DMS 273 (cell line): ENCODE measurements around the gene PCGF3.
"Not testable (repeated sequence)": the region's sequence is repeated elsewhere in the genome, so short reads cannot be mapped to it uniquely, and the experiment has no call there.

Experiments used
- DNase-seq: peaks from one replicate; lab custom pipeline; 2025; ENCODE audit not compliant: unreplicated experiment; lab: John Stamatoyannopoulos, UW

PCGF3 gene

DNA sequence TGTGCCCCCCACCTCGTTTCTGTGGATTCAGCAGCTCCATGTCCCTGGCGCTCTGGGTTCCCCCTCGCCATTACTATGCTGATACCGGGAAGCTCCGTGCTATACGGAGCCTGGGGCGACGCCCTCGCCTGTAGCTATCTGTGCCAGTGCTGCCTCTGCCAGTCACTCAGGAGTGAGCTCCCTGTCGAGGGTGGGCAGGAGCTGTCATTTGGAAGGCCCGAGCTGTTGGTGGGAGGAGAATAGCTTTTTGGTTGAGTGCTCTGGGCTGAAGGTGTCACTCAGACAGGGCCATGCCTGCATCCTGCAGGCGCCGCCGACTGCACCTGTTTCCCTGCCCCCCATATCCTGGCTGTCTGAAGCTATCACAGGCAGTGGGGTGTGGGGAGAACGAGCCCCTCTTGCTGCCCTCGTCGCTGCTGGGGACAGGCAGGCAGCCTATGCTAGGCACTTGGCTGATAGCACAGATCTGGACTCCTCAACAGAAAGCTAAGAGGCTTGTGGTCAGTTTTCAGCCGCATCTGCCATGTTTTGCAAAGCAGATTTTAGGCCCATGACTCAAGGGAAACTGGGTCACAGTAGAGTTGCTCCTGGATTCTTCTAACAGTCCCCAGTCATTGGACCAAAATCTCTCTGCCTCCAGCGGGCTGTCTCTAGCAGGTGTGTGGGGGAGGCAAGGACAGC is 88.4 kb downstream of the PCGF3 start:
- no peak for DNase-seq

DNA sequence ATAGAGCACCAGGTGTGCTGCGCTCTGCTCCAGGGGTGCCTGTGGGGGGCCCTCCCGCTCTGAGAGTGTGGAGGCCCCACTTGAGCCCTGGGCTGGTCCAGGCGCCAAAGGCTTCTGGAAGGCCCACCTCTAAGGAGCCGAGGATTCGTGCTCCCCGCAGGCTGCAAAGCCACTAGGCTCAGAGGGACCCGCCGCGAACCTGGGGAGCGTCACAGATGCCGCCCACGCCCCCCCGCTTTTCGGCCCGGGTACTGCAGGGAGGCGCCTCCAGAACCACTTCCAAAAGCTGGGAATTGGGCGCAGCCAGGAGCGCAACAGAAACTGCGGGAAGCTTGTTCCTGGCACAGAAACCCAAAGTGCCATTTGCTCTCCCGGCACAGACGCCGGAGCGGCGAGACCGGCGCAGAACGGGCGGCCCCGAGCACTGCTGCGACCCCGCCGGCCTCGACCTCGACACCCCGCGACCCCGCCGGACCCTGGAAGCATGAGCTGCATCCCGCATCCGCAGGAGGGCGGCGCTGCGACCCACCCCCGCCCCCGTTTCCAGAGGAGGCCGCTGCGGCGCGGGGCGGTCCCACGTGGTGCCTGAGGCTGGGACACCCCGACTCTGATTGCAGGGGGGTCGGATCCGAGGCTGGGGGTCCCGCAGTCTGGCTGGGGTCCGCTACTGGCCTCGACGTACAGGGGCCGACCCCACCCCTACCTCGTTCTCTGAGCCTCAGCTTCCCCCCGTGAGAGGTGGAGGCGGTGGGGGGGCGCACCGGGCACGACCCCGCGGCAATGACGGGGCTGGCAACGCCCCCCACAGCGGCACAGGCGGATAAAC is 89.5 kb downstream of the PCGF3 start:
- DNase-seq = peak; percentile 50

DNA sequence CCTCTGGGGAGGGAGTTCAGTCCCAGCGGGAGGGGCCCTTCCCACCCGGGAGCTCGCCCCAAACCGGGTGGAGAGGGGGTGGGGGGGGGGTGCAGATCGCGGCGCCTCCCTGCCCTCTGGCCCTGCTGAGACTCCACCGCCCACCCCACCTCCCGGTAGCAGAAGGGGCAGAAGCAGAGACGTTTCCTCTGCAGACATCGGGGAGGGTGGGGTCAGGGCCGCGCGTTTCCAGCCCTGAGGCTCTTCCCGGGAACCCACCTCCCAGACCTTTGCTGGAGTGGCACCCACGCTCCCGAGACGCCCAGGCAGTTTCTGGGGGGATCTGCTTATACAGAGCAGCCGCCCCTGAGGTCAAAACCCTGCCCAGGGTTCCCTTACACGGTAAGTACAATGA is 90.1 kb downstream of the PCGF3 start:
- DNase-seq = no peak

DNA sequence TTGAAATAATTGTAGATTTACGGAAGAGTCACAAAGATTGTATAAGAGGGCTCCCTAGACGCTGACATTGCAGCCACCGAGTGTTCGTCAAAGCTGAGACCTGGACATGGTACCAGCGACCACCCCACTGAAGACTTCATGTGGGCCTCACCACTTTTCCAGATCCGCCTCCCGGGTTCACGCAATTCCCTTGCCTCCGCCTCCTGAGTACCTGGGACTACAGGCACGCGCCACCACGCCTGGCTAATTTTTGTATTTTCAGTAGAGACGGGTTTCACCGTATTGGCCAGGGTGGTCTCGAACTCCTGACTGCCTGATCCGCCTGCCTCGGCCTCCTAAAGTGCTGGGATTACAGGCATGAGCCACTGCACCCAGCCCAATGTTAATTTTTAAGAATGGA is 90.6 kb downstream of the PCGF3 start:
- DNase-seq = no peak

DNA sequence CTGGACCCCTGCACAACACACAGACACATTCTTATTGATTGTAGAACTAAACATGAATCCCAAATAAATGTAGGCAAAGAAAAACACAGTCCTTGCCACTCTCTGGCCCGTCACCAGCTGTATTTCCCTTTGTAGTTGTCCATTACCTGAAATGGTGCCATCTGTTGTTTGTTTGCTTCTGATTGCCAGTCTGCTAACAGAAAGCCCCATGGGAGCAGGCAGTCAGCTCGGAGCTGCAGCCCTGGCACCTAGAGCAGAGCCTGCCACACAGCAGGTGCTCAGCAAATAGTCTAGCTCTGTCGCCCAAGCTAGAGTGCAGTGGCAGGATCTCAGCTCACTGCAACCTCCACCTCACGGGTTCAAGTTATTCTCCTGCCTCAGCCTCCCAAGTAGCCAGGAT is 91.4 kb downstream of the PCGF3 start:
- DNase-seq = peak; percentile 83

DNA sequence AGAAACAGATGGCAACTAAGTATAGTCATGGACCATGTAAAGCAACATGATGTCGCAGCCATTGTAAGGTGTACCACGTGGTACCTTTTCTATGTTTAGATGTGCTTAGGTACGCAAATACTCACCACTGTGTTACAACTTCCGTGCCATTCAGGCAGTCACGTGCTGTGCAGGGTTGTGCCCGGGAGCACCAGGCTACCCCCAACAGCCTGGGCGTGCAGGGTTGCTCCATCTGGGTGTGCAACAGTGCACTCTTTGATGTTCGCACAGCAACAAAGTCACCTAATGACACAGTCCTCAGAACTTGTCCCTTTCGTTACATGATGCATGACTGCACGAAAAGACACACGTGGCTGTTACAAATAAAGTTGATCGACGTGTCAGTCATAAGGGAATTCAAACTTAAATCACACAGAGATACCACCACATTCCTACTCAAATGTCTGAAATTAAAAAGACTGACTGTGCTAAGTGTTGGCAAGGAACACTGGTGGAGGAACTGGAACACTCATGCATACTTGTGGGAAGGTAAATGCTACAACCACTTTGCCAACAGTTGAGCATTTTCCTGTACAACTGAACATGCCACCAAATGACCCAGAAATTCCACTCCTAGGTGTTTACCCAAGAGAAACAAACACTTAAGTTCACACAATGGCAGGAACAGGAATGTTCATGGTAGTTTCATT is 95.9 kb downstream of the PCGF3 start:
- DNase-seq = no peak

DNA sequence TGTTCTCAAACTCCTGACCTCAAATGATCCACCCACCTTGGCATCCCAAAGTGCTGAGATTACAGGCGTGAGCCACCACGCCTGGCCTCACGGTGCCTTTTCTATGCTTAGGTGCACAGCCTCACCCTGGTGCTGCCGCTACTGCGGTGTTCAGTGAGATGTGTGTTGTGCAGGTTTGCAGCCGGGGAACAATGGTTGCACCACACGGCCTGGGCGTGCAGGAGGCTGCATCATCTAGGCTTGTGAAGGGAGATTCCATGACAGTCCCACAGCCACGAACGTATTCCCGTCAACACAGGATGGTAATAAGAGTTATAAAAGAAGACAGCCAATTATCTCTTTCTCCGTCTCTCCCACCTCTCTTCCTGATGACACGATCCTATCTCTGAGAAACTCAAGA is 98.3 kb downstream of the PCGF3 start:
- DNase-seq = no peak

DNA sequence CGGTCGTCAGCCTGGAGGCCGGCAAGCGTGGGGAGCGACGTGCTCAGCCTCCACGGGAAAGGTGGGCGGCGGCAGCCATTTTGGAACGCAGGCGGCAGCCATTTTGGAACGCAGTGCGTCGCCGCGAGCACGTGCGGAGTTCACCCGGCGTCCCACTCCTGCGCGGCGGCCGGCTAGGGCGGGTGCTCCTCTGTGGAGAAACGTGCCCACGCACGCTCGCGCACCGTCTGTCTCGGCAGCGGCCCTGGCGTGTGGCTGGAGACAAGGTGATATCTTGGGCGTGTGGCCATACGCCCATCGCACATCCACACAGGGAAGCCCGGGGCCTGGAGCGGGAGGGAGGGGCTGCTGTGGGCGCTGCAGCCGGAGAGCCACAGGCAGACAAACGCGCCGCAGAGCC is 99.2 kb downstream of the PCGF3 start:
- no peak for DNase-seq

DNA sequence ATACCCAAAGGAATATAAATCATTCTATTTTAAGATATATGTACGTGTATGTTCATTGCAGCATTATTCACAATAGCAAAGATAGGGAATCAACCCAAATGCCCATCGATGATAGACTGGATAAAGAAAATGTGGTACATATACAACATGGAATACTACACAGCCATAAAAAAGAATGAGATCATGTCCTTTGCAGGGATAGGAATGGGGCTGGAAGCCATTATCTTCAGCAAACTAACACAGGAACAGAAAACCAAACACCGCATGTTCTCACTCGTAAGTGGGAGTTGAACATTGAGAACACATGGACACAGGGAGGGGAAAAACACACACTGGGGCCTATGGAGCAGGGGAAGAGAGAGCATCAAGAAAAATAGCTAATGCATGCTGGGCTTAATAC is 101.3 kb downstream of the PCGF3 start:
- DNase-seq = not testable (repeated sequence)

DNA sequence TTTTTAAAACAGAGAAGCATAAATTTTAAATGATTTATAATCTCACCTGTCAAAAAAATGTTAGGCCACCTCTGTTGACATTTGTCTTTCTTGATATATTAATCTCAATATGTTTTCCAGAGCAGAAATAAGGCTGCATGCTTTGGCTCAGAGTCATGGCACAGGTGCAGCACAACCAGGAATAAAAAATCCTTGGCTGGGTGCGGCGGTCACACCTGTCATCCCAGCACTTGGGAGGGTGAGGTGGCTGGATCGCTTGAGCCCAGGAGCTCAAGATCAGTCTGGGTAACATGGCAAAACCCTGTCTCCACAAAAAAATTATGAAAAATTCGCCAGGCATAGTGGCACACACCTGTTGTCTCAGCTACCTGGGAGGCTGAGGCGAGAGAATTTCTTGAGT is 102.2 kb downstream of the PCGF3 start:
- DNase-seq = no peak

DNA sequence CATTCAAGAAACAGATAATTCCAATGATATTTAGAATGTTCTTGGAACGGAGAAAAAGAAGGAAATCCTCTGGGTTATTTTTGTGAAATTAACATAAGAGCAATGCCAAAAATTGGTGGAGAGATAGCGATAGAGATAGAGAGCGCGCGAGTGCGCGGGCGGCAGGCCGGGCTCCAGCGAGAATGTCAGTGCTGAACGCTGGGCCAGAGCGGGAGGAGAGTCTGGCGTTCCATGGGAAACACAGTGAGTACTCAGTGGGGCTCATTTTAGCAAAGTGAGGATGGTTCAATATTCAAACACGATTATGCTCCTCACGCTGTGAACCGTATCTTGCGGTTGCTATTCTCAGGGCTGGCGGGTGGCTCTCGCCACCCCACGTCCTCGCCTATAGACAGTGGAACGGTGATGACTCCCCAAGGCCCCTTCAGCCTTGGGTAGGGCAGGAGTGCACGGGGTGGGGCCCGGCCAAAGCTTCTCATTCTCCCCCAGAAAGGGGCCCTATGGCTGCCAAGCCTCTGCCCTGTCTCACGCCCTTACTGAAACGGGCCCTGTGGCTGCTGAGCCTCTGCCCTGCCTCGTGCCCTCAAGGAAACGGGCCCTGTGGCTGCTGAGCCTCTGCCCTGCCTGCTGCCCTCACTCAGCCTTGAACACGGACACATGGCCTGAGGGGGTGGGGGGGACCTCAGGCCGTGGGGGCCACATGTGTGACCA is 103.4 kb downstream of the PCGF3 start:
- no peak for DNase-seq

DNA sequence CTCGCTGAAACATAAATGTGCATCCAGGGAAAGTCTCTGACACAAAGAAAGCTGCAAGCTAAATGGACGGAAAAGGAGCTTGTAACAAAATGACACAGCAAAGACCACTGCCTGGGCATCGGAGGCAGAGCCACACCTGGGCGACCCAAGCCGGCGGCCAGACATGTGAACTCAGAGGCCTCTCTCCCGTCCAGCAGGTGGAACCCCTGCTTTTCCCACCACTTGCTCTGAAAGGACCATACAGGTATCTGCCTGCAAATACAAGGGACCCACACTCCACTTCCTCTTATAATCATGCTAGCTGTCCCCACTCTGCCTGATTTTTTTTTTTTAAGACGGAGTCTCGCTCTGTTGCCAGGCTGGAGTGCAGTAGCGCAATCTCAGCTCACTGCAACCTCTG is 108.3 kb downstream of the PCGF3 start:
- DNase-seq = no peak

DNA sequence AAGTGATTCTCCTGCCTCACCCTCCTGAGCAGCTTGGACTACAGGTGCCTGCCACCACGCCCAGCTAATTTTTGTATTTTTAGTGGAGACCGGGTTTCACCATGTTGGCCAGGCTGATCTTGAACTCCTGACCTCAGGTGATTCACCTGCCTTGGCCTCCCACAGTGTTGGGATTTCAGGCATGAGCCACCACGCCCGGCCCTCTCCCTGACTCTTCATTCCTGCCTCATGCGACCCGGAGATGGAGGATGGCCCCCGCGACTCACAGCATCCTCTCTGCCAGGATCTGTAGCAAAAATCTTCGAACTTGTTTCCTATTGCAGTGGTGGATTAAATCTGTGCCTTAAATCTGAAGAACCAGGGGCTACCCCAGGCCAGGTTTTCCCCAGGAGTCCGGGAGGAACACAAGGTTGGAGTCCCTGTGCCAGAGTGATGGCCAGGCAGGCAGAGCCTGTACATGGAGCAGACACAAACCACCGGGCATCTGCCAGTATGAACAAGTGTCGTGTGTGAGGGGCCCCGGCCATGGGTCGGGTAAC is 108.7 kb downstream of the PCGF3 start:
- DNase-seq = no peak

DNA sequence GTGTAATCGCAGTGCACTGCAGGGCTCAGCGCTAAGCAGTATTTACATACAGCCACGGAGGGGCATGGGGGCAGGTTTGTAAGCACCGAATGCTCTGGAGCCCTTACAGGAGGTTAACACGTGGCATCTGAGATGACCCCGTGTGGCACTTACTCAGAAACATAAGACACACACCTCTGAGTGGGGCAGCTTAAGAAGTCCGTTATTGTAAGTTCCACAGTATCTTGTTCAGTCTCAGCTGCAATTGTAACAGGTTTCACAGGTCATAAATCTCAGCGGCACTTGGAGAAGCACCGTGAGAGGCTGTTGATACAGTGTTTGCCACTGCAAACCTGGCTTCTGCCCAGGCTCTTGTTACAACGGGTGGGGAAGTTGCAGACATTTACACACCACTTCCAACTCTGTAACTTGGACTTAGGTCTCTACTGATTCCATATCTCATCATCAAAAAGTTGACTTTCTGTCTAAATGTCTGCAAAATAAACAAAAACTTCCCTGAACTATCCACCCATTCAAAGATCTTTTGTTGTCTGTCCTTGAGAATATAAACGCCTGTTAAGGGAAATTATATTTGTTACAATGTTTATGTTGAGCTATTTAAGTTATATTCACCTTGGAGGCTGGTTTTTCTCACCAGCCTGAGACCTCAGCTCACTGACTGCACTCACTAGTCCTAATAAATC is 110.0 kb downstream of the PCGF3 start:
- peak; percentile 40 for DNase-seq

DNA sequence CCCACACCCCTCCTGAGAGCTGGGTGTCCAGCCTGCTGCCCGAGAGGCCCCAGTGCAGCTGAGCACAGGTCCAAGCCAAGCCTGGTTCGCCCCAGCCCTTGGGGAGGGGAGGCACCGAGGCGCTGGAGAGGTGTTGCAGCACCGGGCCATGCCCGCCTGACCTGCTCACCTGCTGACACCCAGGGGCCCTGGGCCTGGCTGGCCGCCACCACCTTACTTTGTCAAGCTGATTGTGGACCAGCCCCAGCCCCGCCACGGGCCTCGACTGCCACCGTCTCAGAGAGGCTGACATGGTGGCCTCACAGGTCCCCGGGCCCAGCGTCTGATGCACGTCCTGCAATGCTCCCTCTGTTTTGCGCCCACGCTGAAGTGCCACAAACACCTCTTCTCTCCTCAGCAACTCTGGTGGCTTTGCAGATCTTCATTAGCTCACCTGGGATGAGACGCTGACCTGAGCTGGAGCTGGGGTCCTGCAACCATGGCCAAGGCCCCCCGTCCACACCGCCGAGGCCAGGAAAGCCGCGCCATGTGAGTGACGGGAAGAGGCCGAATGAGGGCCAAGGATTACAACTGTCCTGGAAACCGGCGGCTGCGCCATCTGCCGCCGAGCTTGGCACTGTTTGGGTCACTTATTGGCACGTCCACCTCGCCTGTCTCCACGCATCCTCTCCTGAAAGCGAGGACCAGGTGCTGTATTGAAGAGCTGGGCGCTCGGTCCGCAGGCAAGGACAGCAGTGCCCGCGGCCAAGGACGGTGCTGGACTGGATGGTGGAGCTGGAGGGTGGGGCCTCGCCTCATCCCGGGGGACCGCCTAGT is 112.7 kb downstream of the PCGF3 start:
- no peak for DNase-seq

DNA sequence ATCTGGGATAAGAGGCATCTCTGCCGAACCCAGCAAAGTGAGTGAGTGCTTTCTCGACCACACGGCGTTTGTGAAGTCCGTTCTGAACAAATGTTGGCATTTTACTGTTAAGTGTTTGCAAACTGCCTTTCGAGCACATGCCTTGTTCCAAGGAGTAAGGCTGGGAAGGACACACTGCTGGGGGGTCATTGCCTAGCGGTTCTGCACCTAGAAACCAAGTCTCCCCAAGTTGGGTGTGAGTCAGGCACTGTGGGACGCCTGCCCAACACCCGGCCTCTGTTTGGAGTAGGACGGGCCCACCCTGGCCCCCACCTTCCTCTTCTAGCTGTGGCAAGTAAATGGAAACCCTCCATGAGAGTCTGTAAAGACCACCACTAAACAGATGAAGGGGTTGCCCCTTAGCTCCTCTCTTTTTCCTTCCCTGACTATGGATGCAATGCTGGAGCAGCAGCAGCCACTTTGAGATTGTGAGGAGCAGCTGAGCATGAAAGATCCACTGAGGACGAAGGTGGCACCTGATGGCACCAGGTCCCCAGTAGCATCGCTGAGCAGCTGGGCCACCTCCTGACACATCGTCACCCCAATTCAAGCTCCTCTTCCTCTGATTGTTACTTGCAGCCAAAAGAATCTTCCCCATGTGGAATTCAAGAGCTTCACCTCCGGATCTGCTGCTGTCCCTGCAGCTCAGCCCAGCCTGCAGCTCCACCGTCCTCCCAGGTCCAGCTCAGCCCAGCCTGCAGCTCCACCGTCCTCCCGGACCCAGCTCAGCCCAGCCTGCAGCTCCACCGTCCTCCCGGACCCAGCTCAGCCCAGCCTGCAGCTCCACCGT is 114.0 kb downstream of the PCGF3 start:
- DNase-seq = no peak
